Astrocyte (in vitro differentiated cells and primary cell): ENCODE results near the gene TSPAN17. TPM values are rescaled to one million over a fixed set of nuclear protein-coding genes. Genes with fewer than 3 reads are reported as not detected.

Experiments used
- DNase-seq: peaks from one replicate; pipeline ENCODE4 v3.0.0-alpha.2; 2010; ENCODE audit warnings: low read depth
- FAIRE-seq: peaks from 2 replicates; lab custom pipeline; 2011; peaks lifted over from hg19 to GRCh38; lab: Jason Lieb, UNC
- H2AFZ ChIP-seq: 2 replicates; pipeline ENCODE4 v1.6.0; 2012; ENCODE audit warnings: low read depth, low read length, inconsistent platforms
- H3K27ac ChIP-seq: 2 replicates; pipeline ENCODE4 v1.5.1; 2011; ENCODE audit warnings: low read depth, low read length, inconsistent platforms
- H3K27me3 ChIP-seq: 2 replicates; pipeline ENCODE4 v1.6.0; 2011; ENCODE audit warnings: low read length, inconsistent platforms; ENCODE audit not compliant: insufficient read depth
- H3K36me3 ChIP-seq: 2 replicates; pipeline ENCODE4 v1.5.1; 2011; ENCODE audit warnings: low read length, inconsistent platforms; ENCODE audit not compliant: insufficient read depth
- H3K4me1 ChIP-seq: 2 replicates; pipeline ENCODE4 v1.5.1; 2011; ENCODE audit warnings: low read length, inconsistent platforms; ENCODE audit not compliant: insufficient read depth
- H3K4me2 ChIP-seq: 2 replicates; pipeline ENCODE4 v1.6.0; 2012; ENCODE audit warnings: low read length, inconsistent platforms
- H3K4me3 ChIP-seq: 2 replicates; pipeline ENCODE4 v1.5.1; 2011; ENCODE audit warnings: low read depth, mild to moderate bottlenecking, low read length, inconsistent platforms; ENCODE audit not compliant: insufficient read depth
- H3K79me2 ChIP-seq: 2 replicates; pipeline ENCODE4 v1.6.0; 2012; ENCODE audit warnings: mild to moderate bottlenecking, low read length, inconsistent platforms; ENCODE audit not compliant: insufficient read depth
- H3K9ac ChIP-seq: 2 replicates; pipeline ENCODE4 v1.6.0; 2012; ENCODE audit warnings: mild to moderate bottlenecking, low read length, inconsistent platforms
- H3K9me3 ChIP-seq: 2 replicates; pipeline ENCODE4 v1.5.1; 2012; ENCODE audit warnings: low read depth, mild to moderate bottlenecking, low read length, inconsistent platforms; ENCODE audit not compliant: insufficient read depth
- H4K20me1 ChIP-seq: 2 replicates; pipeline ENCODE4 v1.6.0; 2012; ENCODE audit warnings: low read length, inconsistent platforms; ENCODE audit not compliant: insufficient read depth
- H3K27ac Mint-ChIP-seq: one replicate; pipeline ENCODE4 v1.8.0; 2021; ENCODE audit warnings: mild to moderate bottlenecking, mixed read lengths; ENCODE audit not compliant: unreplicated experiment
- H3K27me3 Mint-ChIP-seq: one replicate; pipeline ENCODE4 v1.8.0; 2021; ENCODE audit warnings: low read depth, mixed read lengths; ENCODE audit not compliant: unreplicated experiment
- H3K36me3 Mint-ChIP-seq: one replicate; pipeline ENCODE4 v1.8.0; 2021; ENCODE audit warnings: low read depth, mixed read lengths; ENCODE audit not compliant: unreplicated experiment
- H3K4me1 Mint-ChIP-seq: one replicate; pipeline ENCODE4 v1.8.0; 2021; ENCODE audit warnings: low read depth, mixed read lengths; ENCODE audit not compliant: unreplicated experiment
- H3K4me3 Mint-ChIP-seq: one replicate; pipeline ENCODE4 v1.8.0; 2021; ENCODE audit warnings: mild to moderate bottlenecking, moderate library complexity, mixed read lengths; ENCODE audit not compliant: unreplicated experiment
- H3K9me3 Mint-ChIP-seq: one replicate; pipeline ENCODE4 v1.8.0; 2021; ENCODE audit warnings: mild to moderate bottlenecking, mixed read lengths; ENCODE audit not compliant: unreplicated experiment
- EZH2 ChIP-seq: IDR thresholded peaks from 2 replicates; pipeline ENCODE4 v1.6.1; 2012; ENCODE audit warnings: mild to moderate bottlenecking, low read length, inconsistent platforms; ENCODE audit not compliant: insufficient read depth
- total RNA-seq: library from RNA; stranded (reverse); gene quantifications from 2 replicates; pipeline ENCODE4 v1.2.1, GENCODE V29; 2021
- TF ChIP-seq, protein P1 (sequence below): IDR thresholded peaks from 2 replicates; pipeline ENCODE4 v1.5.1; 2011; ENCODE audit warnings: low read depth, mild to moderate bottlenecking, inconsistent platforms, low read length, moderate library complexity; ENCODE audit not compliant: insufficient read depth

The TSPAN17 gene
- total RNA-seq, 1 donor from 2014 or later: 56.5 TPM

DNA sequence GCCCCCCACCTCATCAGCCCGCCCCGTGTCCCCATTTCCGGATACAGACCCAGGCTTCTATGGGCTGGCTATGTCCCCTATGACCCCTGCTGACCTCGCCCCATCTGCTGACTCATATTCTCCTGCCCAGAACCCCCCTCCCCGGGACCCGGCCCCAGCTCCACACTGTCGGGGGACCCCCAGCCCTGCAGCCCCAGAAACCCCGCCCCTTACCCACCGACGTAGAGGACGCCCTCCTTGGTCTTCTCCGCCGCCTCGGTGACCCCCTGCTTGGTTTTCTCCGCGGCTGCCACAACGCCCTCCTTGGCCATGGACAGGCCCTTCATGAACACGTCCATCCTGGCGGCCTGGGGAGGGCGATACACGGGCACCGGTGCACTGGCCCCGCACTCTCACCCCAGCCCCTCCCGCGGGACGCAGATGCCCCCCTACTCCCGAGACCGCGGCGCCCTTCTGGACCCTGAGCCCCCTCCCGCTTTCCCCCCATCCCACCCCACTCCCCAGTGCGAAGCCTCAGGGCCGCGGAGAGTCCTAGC is 17.9 kb upstream of the TSPAN17 start:
- no peak overlapping the region for H2AFZ ChIP-seq
- Mint-ChIP-seq H3K4me3 (peak overlapping the region; percentile 75), H3K27ac (no peak overlapping the region), H3K36me3 (peaks cover 4% of the 10 kb centered on the region), H3K27me3 (peaks cover 66% of the 10 kb centered on the region), H3K4me1 (peaks cover 21% of the 10 kb centered on the region), H3K9me3 (no peaks in the 10 kb centered on the region)
- H3K27ac ChIP-seq: no peak overlapping the region
- peaks cover 10% of the 10 kb centered on the region for H3K4me1 ChIP-seq
- no peaks in the 10 kb centered on the region for H3K36me3 ChIP-seq
- peaks cover 55% of the 10 kb centered on the region for H3K27me3 ChIP-seq
- DNase-seq (no peak), FAIRE-seq (no peak)
- H3K79me2 ChIP-seq: no peaks in the 10 kb centered on the region
- no peak for TF ChIP-seq EZH2
- TF ChIP-seq, protein P1, sequence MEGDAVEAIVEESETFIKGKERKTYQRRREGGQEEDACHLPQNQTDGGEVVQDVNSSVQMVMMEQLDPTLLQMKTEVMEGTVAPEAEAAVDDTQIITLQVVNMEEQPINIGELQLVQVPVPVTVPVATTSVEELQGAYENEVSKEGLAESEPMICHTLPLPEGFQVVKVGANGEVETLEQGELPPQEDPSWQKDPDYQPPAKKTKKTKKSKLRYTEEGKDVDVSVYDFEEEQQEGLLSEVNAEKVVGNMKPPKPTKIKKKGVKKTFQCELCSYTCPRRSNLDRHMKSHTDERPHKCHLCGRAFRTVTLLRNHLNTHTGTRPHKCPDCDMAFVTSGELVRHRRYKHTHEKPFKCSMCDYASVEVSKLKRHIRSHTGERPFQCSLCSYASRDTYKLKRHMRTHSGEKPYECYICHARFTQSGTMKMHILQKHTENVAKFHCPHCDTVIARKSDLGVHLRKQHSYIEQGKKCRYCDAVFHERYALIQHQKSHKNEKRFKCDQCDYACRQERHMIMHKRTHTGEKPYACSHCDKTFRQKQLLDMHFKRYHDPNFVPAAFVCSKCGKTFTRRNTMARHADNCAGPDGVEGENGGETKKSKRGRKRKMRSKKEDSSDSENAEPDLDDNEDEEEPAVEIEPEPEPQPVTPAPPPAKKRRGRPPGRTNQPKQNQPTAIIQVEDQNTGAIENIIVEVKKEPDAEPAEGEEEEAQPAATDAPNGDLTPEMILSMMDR: no peak
- H3K4me2 ChIP-seq: peak overlapping the region; percentile 89
- H3K4me3 ChIP-seq: no peak overlapping the region
- peaks cover 3% of the 10 kb centered on the region for H4K20me1 ChIP-seq
- no peak overlapping the region for H3K9ac ChIP-seq
- H3K9me3 ChIP-seq: no peaks in the 10 kb centered on the region

DNA sequence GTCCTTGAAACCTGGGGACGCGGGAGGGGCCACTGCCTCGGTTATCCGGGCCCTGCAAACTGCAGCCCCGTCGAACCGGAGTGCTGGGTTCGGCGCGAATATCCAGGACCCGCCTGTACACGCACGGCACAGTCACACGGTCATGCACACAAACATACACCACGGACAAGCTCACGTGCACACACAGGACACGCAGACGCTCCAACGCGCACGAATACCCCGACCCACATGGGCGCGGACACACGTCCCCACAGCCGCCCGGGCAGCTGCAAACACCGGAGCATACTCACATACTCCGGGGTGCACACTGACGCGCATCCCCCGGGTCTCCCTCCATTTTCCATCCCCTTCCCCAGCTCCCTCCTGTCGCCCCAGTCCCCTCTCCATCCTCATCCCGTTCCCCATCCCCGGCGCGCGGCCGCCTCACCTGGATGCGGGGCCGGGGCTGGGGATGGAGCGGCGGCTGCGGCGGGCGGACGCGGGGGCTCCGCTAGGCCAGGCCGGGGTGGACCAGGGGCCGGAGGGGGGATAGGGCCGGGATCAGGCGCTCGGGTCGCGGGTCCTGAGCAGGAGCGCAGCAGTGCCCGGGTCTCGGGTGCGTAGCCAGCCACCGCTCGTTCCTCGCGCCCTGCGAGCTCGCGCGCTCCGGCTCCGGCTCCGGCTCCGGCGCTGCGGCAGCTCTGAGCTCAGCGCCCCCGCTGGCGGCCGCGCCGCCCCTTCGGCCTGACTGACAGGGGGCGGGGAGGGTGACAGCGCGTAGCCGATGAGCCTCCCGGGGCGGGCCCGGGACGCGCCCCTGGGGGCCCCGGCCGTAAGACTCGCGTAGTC is 17.2 kb upstream of the TSPAN17 start, which contains the start of the genes EIF4E1B and SNCB:
EIF4E1B (plus strand) TSS at position 823 of the 828 bp plus-strand sequence. CDS start 12,113 bp downstream, outside the sequence.
SNCB (minus strand) TSS at position 682 of the 828 bp plus-strand sequence. CDS start 880 bp downstream, outside the sequence.
- TF ChIP-seq EZH2: peak; percentile 88
- TF ChIP-seq, protein P1: no peak
- no peak for DNase-seq

More for the DNA sequence above, 17.2 kb upstream of the TSPAN17 start, which contains the start of the genes EIF4E1B and SNCB:
- Histone ChIP-seq H3K9me3 (no peaks in the 10 kb centered on the region), H3K27me3 (peaks cover 54% of the 10 kb centered on the region), H3K27ac (no peak within 1 kb of the TSS), H4K20me1 (peaks cover 3% of the 10 kb centered on the region), H3K4me1 (peaks cover 10% of the 10 kb centered on the region), H3K9ac (peak within 1 kb of the TSS; percentile 52), H3K4me3 (peak within 1 kb of the TSS; percentile 49), H3K36me3 (no peaks in the 10 kb centered on the region), H2AFZ (peak within 1 kb of the TSS; percentile 76), H3K4me2 (peak within 1 kb of the TSS; percentile 89), H3K79me2 (no peaks in the 10 kb centered on the region)
- Mint-ChIP-seq H3K36me3 (peaks cover 4% of the 10 kb centered on the region), H3K4me3 (peak within 1 kb of the TSS; percentile 75), H3K9me3 (peaks cover under 1% of the 10 kb centered on the region), H3K27me3 (peaks cover 66% of the 10 kb centered on the region), H3K4me1 (peaks cover 21% of the 10 kb centered on the region), H3K27ac (no peak within 1 kb of the TSS)
- no peak for FAIRE-seq
